Activated T-helper 9 cell treated with anti-CD3 and anti-CD28 coated beads, Interleukin-2, amount 50 U/mL, for 16 hours (primary cell): ENCODE data around the gene SLC30A5.
"Not testable (repeated sequence)": the region's sequence is repeated elsewhere in the genome, so short reads cannot be mapped to it uniquely, and the experiment has no call there.

Experiments
- DNase-seq: peaks from one replicate; pipeline ENCODE4 v3.0.0-alpha.2; 2020; ENCODE audit warnings: low read depth

SLC30A5 gene

DNA sequence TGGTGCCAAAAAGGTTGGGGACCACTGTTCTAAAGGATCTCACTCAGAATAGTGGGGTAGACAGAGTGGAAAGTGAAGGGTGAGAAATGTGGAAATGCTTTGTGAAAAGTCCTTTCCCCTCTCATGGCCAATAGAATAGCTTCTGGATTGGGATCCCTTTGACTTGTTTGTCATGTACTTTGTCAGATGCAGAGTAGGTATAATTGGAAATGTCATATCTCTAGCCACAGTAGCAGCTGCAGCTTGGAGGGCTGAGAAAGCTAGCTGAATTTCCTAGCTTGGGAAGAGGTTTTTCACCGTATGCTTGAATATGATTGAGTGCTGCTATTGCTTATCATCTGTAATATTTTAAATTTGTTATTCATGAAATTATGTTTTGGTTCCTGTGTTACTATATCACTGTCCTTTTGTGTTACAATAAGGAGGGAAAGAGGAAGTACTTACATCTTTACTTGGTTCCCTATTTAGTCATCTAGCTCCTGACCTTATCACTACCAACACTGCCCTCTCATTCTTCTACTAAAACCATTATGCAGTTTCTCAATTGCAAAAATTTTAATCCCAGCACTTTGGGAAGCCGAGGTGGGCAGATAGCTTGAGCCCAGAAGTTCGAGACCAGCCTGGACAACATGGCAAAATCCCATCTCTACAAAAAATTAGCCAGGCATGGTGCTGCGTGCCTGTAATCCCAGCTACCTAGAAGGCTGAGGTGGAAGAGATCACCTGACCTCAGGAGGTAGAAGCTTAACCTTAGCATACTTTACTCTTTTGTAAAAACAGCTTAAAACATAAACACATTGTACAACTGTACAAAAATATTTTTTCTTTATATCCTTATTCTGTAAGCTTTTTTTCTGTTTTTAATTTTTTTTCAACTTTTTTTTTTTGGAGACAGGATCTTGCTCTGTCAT, 12.4 kb downstream of the SLC30A5 start:
- no peak for DNase-seq

DNA sequence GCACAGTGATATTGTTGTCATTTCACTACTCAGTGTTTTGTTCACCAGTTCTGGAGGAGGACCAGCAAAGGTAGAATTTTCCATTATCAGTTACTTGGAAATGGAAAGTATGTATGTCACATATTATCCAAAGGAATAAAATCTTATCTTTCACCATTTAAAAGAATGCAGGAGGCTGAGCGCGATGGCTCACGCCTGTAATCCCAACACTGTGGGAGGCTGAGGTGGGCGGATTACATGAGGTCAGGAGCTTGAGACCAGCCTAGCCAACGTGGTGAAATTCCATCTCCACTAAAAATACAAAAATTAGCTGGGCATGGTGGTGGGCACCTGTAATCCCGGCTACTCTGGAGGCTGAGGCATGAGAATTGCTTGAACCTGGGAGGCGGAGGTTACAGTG, 14.6 kb downstream of the SLC30A5 start:
- DNase-seq, result not testable (repeated sequence)

DNA sequence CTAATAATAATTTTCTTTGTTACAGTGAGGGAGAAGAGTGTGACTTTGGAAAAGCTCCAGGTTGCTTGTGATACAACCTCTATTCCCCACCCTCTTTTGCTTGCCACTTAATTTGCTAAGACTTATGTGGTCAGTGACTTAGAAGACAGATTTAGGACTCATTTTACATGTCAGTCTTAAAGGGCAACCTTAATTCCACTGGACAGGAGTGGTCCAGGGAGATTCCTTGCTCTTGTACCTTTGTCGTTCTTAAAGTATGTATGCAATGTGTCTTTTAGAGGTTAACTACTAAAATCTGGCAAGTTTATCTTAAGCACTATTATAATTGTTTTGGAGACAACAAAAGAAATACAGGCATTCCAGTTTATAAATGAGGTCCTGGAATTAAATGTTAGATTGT, 20.0 kb downstream of the SLC30A5 start:
- no peak for DNase-seq

DNA sequence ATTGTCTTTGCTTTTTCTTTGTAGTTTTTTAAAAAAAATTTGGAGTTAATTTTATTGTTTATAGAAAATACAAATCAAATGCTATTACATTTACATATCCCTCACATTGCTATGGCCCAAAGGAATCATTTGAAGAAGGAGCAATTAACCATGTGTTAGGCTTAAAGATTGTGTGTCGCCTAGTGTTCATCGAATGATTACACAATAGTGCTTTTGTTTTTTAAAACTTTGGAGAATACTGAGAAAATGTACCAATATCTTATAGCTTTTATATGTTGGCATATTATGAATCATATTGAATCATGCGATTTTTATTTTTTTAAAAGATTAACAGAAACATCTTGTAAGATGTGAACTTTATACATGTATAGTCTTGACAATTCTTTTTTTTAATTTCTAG, 21.7 kb downstream of the SLC30A5 start:
- DNase-seq, result no peak

DNA sequence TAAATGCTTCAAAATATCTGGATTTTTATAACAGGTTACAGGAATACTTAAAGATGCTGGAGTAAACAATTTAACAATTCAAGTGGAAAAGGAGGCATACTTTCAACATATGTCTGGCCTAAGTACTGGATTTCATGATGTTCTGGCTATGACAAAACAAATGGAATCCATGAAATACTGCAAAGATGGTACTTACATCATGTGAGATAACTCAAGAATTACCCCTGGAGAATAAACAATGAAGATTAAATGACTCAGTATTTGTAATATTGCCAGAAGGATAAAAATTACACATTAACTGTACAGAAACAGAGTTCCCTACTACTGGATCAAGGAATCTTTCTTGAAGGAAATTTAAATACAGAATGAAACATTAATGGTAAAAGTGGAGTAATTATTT, 35.6 kb downstream of the SLC30A5 start:
- no peak for DNase-seq

DNA sequence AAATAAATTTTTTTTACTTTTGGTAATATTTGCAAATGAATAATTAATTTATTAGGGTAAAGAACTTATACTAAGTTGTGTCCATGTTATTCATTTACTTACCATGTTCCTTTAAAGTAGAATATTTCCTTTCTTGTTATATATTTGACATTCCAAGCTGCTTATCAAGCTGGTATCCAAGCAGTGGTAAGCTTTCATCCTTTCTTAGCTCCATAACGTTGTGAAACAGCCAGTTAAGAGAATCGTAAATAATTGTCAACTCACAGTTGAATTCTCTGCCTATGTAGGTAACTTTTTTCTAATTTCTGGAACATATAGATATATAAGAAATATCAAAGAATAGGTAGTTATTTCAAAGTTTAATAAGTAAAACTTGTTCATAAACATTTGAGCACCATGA, 36.4 kb downstream of the SLC30A5 start:
- DNase-seq, result no peak

DNA sequence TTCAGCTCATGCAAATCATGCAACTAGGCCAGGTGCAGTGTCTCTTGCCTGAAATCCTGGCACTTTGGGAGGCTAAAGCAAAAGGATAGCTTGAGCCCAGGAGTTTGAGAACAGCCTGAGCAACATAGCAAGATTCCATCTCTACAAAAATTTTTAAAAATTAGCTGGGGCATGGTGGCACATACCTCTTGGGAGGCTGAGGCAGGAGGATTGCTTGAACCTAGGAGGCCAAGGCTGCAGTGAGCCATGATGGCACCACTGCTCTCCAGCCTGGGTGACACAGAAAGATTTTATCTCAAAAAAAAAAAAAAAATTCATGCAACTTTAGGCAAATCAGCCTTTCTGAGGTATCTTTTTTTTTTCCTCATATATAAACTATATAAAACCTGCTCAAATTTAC, 37.5 kb downstream of the SLC30A5 start:
- DNase-seq, result no peak

DNA sequence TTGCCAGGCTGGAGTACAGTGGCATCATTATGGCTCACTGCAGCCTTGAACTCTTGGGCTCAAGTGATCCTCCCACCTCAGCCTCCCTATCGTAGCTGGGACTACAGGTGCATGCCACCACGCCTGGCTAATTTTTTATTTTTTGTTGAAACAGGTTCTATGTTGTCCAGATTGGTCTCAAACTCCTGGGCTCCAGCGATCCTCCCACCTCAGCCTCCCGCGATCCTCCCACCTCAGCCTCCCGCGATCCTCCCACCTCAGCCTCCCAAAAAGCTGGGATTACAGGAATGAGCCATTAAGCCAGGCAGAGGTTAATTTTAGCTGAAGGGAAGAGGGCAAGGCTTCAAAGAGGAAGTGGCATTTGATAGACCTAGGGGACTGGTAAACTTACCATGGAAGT, 40.3 kb downstream of the SLC30A5 start:
- DNase-seq, result no peak

DNA sequence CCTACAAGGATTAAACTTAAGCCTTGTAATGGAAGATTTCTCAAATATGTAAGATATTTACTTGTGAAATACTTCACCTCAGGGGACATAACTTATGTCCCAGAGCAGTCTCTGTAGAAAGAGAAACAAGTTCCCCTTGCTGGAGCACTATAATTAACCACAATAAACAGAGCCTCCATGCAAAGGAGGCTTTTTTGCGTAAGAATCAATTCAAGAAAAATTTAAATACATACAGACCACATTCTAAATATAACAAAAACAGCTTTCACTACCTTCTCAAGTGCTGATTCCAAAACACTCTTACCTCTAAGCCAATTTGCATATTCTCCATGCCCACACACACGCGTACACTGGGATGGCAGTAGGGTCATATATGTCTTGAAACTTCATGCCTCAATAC, 42.5 kb downstream of the SLC30A5 start:
- no peak for DNase-seq

DNA sequence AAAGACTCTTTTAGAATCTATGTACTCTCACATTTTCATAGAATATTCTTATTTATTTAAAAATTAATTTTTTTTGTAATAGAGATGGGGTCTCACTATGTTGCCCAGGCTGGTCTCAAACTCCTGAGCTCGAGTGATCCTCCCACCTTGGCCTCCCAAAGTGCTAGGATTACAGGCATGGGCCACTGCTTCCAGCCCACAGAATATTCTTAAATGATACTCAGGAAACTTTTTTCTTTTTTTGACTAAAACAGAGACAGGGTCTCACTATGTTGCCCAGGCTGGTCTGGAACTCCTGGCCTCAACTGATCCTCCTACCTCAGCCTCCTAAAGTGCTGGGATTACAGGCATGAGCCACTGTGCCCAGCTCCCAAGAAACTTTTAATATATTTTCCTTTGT, 43.4 kb downstream of the SLC30A5 start:
- DNase-seq, result not testable (repeated sequence)

DNA sequence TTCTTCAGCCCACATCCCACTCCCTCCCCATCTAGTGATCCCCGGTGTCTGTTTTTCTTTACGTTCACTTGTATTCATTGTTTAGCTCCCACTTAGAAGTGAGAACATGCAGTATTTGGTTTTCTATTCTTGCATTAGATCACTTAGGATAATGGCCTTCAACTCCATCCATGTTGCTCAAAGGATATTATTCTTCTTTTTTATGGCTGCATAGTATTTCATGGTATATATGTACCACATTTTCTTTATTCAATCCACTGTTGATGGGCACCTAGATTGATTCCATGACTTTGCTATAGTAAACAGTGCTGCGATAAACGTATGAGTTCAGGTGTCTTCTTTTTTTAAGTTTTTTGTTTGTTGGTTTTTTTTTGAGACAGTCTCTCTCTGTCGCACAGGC, 44.0 kb downstream of the SLC30A5 start:
- no peak for DNase-seq

DNA sequence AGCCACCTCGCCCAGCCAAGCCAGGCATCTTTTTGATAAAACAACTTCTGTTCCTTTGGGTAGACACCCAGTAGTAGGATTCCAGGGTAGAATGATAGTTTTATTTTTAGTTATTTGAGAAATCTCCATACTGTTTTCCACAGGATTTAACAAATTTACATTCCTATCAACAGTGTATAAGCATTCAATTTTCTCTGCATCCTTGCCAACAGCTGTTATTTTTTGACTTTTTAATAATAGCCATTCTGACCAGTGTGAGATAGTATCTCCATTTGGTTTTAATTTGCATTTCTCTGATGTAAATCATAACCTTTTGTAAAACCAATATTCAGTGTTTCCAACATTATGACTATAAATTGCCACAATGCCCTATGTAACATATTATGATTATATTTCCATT, 45.0 kb downstream of the SLC30A5 start:
- DNase-seq, result no peak

DNA sequence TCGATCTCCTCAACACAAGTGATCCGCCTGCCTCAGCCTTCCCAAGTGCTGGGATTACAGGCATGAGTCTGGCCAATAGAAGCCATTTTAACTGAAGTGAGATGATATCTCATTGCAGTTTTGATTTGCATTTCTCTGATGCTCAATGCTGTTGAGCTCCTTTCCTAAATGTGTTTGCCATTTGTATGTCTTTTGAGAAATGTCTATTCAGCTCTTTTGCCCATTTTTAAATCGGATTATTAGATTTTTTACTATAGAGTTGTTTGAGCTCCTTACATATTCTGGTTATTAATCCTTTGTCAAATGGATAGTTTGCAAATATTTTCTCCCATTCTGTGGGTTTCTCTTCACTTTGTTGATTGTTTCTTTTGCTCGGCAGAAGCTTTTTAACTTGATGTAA, 46.4 kb downstream of the SLC30A5 start:
- not testable (repeated sequence) for DNase-seq

DNA sequence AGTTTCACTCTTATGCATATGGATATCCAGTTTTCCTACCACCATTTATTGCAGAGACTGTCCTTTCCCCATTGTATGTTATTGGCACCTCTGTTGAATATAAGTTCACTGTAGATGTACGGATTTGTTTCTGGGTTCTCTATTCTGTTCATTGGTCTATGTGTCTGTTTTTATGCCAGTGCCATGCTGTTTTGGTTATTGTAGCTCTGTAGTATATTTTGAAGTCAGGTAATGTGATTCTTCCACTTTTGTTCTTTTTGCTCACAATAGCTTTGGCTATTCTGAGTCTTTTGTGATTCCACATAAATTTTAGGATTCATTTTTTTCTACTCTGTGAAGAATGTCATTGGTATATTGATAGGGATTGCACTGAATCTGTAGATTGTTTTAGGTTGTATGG, 47.0 kb downstream of the SLC30A5 start:
- DNase-seq, result no peak

DNA sequence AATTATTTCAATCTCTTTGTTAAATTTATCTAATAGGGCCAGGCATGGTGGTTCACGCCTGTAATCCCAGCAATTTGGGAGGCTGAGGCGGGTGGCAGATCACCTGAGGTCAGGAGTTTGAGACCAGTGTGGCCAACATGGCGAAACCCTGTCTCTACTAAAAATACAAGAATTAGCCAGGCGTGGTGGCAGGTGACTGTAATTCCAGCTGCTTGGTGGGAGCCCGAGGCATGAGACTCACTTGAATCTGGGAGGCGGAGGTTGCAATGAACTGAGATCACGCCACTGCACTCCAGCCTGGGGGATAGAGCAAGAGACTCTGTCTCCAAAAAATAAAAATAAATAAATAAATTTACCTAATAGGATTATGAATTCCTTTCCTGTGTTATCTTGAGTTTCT, 54.8 kb downstream of the SLC30A5 start:
- not testable (repeated sequence) for DNase-seq

DNA sequence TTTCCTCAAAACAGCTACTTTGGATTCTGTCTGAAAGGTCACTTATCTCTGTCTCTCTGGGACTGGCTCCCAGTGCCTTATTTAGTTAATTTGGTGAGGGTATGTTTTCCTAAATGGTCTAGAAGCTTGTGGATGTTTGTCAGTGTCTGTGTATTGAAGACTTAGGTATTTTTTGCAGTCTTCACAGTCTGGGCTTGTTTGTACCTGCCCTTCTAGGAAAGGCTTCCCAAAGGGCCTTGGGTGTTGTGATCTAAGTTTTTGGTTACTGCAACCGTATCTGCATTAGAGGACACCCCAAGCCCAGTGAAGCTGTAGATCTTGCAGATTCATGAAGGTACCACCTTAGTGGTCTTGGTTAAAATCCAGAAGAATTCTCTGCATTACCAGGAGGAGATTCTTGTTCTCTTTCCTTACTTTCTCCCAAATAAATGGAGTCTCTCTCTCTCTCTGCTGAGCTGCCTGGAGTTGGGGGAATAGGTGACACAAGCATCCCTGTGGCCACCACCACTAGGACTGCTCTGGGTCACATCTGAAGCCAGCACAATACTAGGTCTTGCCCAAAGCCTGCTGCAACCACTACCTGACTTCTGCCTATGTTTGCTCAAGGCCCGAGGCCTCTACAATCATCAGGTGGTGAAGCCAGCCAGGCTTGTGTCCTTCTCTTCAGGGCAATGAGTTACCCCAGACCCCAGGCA, 55.3 kb downstream of the SLC30A5 start:
- no peak for DNase-seq

DNA sequence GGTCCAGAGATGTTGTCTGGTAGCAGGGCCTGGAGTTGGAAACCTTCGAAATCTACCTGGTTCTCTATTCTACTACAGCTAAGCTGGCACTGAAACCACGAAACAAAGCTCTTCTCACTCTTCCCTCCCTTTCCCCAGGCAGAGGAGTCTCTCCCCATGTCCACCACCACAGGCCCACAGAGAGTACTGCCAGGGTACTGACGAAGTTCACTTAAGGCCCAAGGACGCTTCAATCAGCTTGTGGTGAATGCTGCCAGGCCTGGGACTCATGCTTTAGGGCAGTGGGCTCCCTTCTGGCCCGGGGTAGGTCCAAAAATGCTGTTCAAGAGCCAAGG, 55.8 kb downstream of the SLC30A5 start:
- no peak for DNase-seq

DNA sequence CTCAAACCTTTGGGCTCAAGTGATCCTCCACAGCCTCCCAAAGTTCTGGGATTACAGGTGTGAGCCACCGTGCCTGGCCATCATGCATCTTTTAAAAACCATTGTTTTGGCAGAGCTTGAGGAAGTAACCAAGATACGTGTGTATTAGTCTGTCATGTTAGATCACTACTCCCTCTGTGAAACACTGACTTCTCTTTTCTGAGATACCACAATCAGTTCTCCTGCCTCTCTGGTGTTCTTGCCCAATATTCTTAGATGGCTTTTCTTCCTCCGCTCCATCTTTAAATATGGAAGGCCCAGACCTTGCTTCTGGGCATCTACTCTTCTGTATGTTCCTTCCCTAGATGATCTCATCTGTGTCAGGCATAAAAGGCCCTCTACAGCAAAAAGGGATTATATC, 58.9 kb downstream of the SLC30A5 start:
- no peak for DNase-seq

DNA sequence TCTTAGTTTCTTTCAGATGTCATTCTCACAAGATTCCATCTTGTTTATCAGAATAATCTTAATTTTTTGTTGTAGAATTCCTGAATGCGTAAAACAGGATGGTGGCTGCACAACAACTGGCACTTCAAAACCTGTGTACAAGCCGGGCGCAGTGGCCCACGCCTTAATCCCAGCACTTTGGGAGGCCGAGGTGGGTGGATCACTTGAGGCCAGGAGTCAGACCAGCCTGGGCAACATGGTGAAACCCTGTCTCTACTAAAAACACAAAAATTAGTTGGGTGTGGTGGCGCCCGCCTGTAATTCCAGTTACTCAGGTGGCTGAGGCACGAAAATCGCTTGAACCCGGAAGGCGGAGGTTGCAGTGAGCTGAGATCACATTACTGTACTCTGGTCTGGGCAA, 62.6 kb downstream of the SLC30A5 start:
- no peak for DNase-seq

DNA sequence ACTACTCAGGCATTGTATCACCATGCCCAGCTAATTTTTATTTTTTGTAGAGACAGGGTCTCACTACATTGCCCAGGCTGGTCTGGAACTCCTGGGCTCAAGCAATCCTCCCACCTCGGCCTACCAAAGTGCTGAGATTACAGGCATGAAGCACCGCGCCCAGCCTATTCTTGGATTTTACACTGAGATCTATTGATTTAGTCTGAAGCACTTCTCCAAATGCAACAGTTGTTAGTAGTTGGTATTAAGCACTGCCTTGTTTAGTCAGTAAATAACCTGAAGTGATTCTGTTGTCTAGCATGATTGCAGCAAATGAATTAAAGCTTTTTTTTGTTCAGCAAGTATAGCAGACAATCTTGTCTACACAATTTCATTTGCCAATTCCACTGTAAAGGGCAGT, 64.2 kb downstream of the SLC30A5 start:
- no peak for DNase-seq

DNA sequence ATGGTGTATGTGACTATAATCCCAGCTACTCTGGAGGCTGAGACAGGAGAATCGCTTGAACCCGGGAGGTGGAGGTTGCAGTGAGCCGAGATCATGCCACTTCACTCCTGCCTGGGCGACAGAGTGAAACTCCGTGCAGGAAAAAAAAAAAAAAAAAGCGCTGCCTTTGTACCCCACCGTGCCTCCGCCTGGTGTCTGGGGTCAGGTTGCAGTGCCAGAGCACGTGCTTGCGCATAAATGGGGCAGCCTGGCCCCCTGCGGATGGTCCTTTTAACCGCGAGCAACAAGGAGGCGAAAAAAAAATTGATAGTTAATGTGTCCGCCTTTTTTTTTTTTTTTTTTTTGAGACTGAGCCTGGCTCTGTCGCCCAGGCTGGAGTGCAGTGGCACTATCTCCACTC, 66.8 kb downstream of the SLC30A5 start:
- no peak for DNase-seq

DNA sequence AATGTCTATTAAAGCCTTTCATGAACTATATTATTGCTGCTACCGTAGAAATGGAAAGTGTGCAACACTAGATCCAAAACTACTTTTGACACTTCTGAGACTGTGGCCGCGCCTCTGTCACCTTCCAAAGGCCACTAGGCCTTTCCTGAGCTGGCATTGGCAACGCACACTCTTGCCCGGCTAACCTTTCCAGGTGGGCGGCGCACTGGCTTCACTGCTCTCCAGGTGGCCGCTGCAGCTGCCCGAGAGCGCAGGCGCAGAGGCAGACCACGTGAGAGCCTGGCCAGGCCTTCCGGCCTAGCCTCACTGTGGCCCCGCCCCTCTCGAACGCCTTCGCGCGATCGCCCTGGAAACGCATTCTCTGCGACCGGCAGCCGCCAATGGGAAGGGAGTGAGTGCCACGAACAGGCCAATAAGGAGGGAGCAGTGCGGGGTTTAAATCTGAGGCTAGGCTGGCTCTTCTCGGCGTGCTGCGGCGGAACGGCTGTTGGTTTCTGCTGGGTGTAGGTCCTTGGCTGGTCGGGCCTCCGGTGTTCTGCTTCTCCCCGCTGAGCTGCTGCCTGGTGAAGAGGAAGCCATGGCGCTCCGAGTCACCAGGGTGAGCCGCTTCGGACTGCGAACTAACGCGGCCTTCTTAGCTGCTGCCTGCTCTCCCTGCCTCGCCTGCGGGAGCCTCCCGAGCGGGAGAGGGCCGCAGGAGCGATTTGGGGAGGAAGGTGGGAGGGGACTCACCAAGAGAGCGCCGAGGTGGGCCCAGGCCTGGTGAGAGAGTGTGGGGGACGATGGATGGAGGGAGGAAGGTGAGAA, 73.1 kb downstream of the SLC30A5 start, which contains the start of gene CCNB1:
Gene CCNB1 (plus strand): TSS at position 465 of the 807 bp plus-strand sequence. CDS start 113 bp downstream, at position 578.
- DNase-seq, result peak; percentile 97

DNA sequence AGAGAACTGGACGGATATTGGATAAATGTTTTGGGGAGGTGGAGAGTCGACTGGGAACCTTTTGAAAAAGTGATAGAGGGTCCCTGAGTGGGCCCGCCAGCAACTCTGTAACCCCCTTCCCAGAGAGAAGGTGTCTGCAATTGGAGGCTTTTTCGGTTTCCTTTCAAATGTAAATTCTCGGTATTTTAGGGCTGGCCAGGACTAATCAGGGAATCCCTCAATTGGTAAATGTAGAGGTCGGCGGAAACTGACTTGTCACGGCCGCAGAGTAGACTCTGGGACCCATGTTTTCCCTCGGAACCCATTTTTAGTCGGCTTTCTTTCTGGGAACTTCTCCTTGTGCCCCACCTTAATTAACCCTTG, 73.7 kb downstream of the SLC30A5 start:
- DNase-seq, result no peak
